22Rv1 (cell line): Measurements from ENCODE around the gene ERFL.

Experiments used
- CTCF ChIP-seq: fragments of 450-650 bp; IDR thresholded peaks from 2 replicates; pipeline ENCODE4 v1.5.1; 2017; ENCODE audit warnings: mild to moderate bottlenecking
- ZFX ChIP-seq: fragments of 450-650 bp; IDR thresholded peaks from 2 replicates; pipeline ENCODE4 v1.6.1; 2017; ENCODE audit warnings: antibody characterized with exemption, borderline replicate concordance

- TF ChIP-seq ZFX (no peak), CTCF (no peak)
These were observed 7.6 kb upstream of the ERFL start for GRCh38 chr19:41935760-41936415.
